Mesothelial cell of epicardium (in vitro differentiated cells): ENCODE results near the gene ANG. TPM values are rescaled to one million over a fixed set of nuclear protein-coding genes. Genes with fewer than 3 reads are reported as not detected.

Source experiments
- DNase-seq, 2 experiments: peaks; one replicate each; pipeline ENCODE4 v3.0.0; 2021; ENCODE audit warnings: low spot score in 2 of 2; ENCODE audit not compliant: unreplicated experiment in 2 of 2
- H3K27ac Mint-ChIP-seq: 2 replicates; pipeline ENCODE4 v1.8.0; 2021; ENCODE audit warnings: mixed read lengths
- H3K27me3 Mint-ChIP-seq: 2 replicates; pipeline ENCODE4 v1.8.0; 2021; ENCODE audit warnings: low read depth, mixed read lengths
- H3K36me3 Mint-ChIP-seq: 2 replicates; pipeline ENCODE4 v1.8.0; 2021; ENCODE audit warnings: mixed read lengths
- H3K4me1 Mint-ChIP-seq: 2 replicates; pipeline ENCODE4 v1.8.0; 2021; ENCODE audit warnings: mixed read lengths
- H3K4me3 Mint-ChIP-seq: 2 replicates; pipeline ENCODE4 v1.8.0; 2021; ENCODE audit warnings: mild to moderate bottlenecking, moderate library complexity, mixed read lengths
- H3K9me3 Mint-ChIP-seq: 2 replicates; pipeline ENCODE4 v1.8.0; 2021; ENCODE audit warnings: mixed read lengths
- CTCF ChIP-seq: fragments of 200-600 bp; sonication (generic); IDR thresholded peaks from one replicate; pipeline ENCODE4 v1.5.0; 2021; ENCODE audit warnings: antibody characterized with exemption; ENCODE audit not compliant: unreplicated experiment
- total RNA-seq: library from RNA; stranded (reverse); gene quantifications from 3 replicates; pipeline ENCODE4 v1.2.1, GENCODE V29; 2021

ANG gene
- total RNA-seq, 1 donor from 2014 or later, result 5.4 TPM

GRCh38 chr14:20668969-20669368 is 19.6 kb upstream of the ANG start:
- DNase-seq, result no peak
- Mint-ChIP-seq H3K9me3 (no peaks in the 10 kb centered on the region), H3K36me3 (no peaks in the 10 kb centered on the region), H3K27me3 (peaks cover 56% of the 10 kb centered on the region), H3K4me3 (no peak overlapping the region), H3K4me1 (no peaks in the 10 kb centered on the region), H3K27ac (no peak overlapping the region)
- TF ChIP-seq CTCF, result no peak

GRCh38 chr14:20671597-20672283 is 16.8 kb upstream of the ANG start:
- H3K27ac Mint-ChIP-seq, result no peak overlapping the region

GRCh38 chr14:20675669-20676068 is 12.9 kb upstream of the ANG start:
- no peak for TF ChIP-seq CTCF
- DNase-seq, result no peak
- peaks cover 21% of the 10 kb centered on the region for H3K27me3 Mint-ChIP-seq
- no peaks in the 10 kb centered on the region for H3K36me3 Mint-ChIP-seq
- no peaks in the 10 kb centered on the region for H3K9me3 Mint-ChIP-seq
- H3K4me3 Mint-ChIP-seq, result no peak overlapping the region
- H3K4me1 Mint-ChIP-seq, result peaks cover 5% of the 10 kb centered on the region
- no peak overlapping the region for H3K27ac Mint-ChIP-seq

More at GRCh38 chr14:20671597-20672283, 16.8 kb upstream of the ANG start:
- no peak for TF ChIP-seq CTCF
- H3K36me3 Mint-ChIP-seq, result no peaks in the 10 kb centered on the region
- peaks cover 44% of the 10 kb centered on the region for H3K27me3 Mint-ChIP-seq
- H3K4me3 Mint-ChIP-seq, result no peak overlapping the region
- DNase-seq, result no peak
- H3K9me3 Mint-ChIP-seq, result no peaks in the 10 kb centered on the region
- no peaks in the 10 kb centered on the region for H3K4me1 Mint-ChIP-seq

- Mint-ChIP-seq H3K36me3 (no peaks in the 10 kb centered on the region), H3K27me3 (peaks cover 18% of the 10 kb centered on the region), H3K9me3 (no peaks in the 10 kb centered on the region), H3K27ac (no peak overlapping the region), H3K4me3 (no peak overlapping the region), H3K4me1 (peaks cover 10% of the 10 kb centered on the region)
- no peak for TF ChIP-seq CTCF
- DNase-seq, result no peak
Observed at GRCh38 chr14:20676072-20676471, 12.5 kb upstream of the ANG start.

- H3K4me1 Mint-ChIP-seq, result peaks cover 17% of the 10 kb centered on the region
- no peak overlapping the region for H3K27ac Mint-ChIP-seq
- H3K27me3 Mint-ChIP-seq, result peaks cover 13% of the 10 kb centered on the region
- TF ChIP-seq CTCF, result no peak
- no peak for DNase-seq
- H3K36me3 Mint-ChIP-seq, result no peaks in the 10 kb centered on the region
- no peaks in the 10 kb centered on the region for H3K9me3 Mint-ChIP-seq
- no peak overlapping the region for H3K4me3 Mint-ChIP-seq
Observed at GRCh38 chr14:20679907-20680306, 8.7 kb upstream of the ANG start.
